GM21390 (cell line): Measurements from ENCODE around the gene FAM227B.
"Not testable (repeated sequence)": the region's sequence is repeated elsewhere in the genome, so short reads cannot be mapped to it uniquely, and the experiment has no call there.

Experiments
- ATAC-seq: cut with Tn5 transposase; IDR thresholded peaks from one replicate; pipeline ENCODE4 v1.9.1; 2021; ENCODE audit not compliant: unreplicated experiment

FAM227B gene

DNA sequence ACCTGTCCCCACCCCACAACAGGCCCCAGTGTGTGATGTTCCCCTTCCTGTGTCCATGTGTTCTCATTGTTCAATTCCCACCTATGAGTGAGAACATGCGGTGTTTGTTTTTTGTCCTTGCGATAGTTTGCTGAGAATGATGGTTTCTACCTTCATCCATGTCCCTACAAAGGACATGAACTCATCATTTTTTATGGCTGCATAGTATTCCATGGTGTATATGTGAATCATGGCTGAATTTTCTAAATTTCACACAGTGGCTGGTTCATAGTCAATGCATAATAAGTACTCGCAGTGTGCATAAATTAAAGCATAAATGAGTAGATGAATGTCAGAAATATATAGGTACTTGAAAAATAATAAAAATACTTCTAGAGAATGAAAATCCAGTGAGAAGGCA, 8.4 kb downstream of the FAM227B start:
- ATAC-seq = not testable (repeated sequence)

DNA sequence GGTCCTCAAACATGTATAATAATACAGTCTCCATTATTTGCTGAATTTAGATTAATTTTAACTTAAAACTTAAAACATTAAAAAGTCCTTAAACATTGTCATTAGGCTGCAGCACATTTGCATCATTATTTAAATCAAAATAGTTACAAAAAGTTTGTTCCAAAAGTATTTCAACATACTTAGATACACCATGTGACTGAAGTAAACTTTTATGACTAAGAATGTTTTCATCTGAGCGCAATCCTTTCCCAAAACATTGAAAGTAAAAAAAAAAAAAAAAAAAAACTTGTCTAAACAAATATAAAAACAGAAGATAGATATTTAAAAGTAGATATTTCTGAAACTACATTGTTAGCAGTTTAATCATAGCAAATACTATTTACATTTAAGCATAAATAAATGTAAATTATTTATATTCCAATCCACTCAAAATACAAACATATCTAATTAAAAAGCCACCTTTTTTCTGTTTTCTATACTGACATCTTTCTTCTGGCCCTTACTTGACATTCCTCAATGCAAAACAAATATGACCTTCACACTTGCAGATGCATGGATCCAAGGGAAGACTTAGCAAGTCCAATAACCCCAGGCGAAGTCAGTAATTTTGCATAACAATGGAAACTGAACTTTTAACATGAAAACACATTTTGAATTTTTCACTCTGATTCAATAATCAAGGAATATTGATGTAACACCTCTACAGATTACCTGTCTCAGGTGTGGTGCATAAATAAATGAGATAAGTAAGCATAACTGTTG, 10.3 kb downstream of the FAM227B start:
- ATAC-seq = no peak

DNA sequence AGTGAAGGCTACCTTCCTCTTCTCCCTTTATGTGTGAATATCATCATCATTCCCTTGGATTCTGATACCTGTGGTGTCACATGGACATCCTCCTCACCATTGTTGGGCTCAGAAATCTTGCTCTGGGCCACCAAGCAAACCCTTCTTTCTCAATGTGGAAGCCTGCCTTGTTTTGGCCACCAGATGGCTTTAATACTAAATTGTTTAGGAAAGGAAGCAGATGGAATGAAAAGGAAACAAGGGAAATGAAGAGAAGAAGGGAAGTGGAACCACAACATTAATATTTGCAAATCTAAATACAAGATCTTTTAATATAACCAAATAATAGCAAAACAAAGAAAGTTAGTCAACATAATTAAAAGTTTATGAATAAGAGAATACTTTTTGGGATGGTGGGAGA, 14.0 kb downstream of the FAM227B start:
- ATAC-seq = no peak

DNA sequence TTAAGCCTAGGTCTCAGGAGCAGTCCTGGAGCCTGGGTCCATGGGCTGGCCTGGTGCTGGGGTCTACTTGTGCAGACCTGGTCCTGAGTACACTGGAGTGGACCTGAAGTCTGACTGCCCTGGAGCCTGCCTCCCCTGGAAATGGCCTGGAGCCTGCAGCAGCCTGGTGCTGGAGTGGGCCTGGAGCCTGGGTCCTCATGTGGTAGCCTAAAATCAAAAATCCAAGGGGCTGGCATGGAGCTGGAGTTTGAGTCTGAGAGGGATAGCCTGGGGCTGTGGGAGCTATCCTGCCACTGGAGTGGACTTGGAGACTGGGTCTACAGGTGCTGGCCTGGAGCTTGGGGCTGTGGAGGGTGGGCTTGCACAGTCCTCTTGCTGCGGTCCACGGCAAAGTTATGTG, 15.0 kb downstream of the FAM227B start:
- ATAC-seq = no peak

DNA sequence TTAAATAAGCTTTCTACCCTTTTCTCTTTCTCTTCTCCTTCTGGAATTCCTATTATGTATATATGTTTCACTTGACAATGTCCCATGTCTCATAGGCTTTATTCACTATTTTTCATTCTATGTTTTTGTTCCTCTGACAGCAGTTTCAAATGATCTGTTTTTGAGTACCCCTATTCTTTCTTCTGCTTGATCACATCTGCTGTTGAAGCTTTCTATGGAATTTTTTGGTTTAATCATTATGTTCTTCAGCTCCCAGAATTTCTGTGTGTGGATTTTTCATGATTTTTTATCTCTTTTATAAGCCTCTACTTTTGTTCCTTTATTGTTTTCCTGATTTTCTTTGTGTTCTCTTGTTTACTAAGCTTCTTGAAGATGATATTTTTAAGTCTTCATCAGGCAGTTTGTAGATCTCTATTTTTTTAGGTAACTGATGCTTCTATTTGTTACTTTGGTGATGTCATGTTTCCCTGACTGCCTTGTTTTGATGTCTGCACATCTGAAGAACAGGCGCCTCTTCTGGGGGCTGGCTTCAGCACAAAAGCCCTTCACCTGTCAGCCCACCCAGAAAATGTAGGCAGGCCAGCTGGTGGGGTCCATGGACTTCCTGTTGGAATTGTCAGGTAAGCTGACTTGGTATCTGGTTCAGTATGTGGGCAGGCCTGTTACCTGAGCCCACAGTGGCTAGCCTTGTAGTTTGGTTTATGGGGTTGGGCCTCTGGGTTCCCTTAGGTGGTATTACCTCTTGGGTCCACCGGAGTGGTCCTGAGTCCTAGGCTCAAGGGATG, 15.8 kb downstream of the FAM227B start:
- ATAC-seq = no peak

DNA sequence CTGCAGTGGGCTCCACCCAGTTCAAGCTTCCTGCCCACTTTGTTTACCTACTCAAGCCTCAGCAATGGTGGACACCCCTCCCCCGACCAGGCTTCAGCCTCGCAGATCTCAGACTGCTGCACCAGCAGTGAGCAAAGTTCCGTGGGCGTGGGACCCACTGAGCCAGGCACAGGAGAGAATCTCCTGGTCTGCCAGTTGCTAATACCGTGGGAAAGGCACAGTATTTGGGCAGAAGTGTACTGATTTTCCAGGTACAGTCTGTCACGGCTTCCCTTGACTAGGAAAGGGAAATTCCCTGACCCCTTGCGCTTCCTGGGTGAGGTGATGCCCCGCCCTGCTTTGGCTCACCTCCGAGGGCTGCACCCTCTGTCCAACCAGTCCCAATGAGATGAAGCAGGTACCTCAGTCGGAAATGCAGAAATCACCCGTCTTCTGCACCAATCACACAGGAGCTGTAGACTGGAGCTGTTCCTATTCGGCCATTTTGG, 27.7 kb downstream of the FAM227B start:
- ATAC-seq = not testable (repeated sequence)

DNA sequence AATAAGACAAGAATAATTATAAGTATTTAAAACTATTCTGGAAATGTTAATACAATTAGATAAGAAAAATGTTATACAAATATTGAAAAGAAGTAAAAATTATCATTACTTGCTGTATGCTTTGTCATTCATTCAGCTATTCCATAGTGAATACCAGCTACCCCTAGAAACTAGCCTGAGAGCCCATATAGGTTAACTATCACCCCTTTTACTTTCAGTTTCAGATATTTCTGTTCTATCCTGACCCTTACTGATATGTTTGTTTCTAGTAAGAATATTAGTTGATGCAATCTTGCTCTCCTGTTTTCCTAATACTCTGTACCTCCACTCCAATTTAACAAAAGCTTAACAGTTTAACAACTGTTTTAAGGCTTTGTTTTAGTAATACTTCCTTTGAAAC, 31.6 kb downstream of the FAM227B start:
- ATAC-seq = no peak

DNA sequence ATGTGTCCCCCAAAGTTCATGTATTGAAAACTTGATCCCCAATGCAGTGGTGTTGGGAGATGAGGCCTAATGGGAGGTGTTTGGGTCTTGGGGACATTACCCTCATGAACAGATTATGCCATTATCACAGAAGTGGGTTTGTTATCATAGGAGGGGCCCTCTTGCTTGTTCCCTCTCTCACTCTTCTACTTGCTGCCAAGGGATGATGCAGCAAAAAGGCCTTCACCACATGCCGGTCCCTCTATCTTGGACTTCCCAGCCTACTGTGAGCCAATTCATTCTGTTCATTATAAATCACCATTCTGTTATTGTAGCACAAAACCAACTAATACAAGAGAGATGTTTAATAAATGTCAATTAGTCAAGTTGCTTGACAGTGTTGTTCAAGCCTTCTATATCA, 47.2 kb downstream of the FAM227B start:
- no peak for ATAC-seq

DNA sequence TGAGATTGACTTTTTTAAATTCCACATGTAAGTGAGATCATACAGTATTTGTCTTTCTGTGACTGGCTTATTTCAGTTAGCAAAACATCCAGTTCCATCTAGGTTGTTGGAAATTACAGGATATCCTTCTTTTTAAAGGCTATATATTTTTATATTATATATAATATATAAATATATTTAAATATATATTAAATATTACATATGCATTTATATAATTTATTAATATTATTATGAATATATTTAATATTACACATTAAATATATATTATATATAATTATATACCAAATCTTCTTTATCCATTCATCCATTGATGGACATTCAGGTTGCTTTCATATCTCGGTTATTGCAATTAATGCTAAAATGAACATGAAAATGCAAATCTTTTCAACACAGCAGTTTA, 49.9 kb downstream of the FAM227B start:
- ATAC-seq = no peak

DNA sequence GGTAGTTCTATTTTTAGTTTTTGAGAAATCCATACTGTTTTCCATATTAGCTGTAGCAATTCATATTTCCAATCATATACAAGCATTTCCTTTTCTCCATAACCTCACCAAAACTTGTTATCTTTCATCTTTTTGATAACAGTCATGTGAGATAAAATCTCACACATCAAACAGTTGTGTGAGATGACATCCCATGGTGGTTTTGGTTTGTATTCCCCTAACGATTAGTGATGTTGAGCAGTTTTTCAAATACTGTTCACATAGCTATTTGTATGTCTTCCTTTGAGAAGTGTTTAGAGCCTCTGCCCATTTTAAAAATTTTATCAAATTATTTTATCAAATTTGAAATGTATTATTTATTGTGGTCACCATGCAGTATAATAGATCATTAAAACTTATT, 50.4 kb downstream of the FAM227B start:
- ATAC-seq = no peak

DNA sequence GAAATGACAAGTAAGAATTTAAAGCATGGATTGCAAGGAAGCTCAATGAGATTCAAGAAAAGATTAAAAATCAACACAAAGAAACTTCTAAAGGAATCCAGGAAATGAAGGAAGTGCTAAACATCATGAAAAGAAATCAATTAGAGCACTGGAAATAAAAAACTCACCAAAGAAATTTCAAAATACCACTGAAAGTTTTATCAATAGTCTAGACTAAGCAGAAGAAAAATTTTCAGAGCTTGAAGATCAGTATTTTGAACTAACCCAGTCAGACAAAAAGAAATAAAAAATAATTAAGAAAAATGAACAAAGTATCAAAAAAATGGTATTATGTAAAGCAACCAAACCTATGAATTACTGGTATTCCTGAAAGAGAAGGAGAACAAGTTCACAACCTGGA, 60.6 kb downstream of the FAM227B start:
- ATAC-seq = no peak

DNA sequence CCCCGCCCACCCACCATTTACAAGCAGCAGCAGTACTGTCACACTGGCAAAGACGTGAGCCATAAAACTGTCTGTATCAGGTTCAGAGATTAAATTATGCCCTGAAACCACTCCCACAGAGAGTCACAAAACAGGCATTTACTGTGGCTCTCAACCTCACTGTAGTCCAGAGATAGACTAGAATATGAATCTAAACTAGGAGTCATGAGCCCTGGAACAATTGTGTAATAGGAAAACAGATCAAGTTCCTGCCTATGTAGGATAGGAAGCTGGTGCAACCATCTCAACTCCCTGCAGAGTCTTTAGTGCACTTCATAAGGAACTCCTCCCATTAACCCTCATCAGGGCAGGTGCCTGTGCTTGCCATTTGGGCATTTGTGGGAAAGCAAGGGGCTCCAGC, 61.7 kb downstream of the FAM227B start:
- no peak for ATAC-seq

DNA sequence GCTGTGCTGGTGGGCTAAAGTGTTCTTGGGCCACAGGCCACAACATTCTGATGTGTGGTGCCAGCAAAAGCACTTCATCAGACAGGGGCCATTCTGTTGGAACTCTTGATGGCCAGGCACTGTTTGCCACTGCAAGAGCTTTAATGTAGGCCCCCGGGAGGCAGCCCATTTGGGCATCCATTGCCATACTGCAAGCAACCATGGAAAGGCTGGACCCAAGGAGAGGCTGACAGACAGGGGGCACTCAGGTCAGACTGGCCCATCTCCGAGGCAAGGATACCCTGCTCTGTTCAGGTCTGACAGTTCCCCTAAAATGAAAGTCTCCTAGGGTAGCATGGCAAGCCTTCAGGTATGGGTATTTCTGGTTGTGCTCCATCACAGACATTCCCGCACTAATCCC, 64.2 kb downstream of the FAM227B start:
- no peak for ATAC-seq

DNA sequence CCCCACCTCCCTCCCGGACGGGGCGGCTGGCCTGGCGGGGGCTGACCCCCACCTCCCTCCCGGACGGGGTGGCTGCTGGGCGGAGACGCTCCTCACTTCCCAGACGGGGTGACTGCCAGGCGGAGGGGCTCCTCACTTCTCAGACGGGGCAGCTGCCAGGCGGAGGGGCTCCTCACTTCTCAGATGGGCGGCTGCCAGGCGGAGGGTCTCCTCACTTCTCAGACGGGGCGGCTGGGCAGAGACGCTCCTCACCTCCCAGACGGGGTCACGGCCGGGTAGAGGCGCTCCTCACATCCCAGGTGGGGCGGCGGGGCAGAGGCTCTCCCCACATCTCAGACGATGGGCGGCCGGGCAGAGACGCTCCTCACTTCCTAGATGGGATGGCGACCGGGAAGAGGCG, 70.3 kb downstream of the FAM227B start:
- ATAC-seq = not testable (repeated sequence)

DNA sequence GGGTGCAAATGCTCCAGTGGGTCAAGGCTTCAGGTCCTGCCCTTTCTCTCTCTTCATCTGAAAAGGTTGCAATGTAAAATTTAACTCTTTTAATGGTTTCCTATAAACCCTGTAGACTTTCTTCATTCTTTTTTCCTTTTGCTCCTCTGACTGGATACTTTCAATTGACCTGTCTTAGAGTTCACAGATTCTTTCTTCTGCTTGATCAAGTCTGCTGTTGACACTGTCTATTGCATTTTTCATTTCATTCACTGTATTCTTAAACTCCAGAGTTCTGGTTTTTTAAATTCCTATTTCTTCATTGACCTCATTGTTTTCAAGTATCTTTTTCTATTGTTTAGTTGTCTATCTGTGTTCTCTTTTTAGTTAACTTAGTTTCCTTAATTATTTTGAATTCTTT, 82.1 kb downstream of the FAM227B start:
- no peak for ATAC-seq

DNA sequence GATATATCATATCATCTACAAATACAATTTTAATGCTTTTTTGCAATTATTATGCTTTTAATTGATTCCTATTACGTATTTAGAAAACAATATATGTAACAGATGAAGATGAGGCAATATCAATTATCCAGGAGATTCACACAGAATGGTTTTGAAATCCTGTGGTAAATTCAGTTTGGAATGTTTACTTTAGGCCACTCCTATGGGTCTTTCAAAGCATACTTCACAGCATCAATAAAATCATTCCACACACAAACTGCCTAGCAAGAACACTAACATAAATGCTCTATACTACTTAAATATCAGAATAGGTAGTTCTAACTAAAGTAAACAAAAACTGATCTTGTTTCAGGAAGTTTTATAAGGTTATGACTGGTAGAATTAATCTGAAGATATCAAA, 90.5 kb downstream of the FAM227B start:
- ATAC-seq = no peak

DNA sequence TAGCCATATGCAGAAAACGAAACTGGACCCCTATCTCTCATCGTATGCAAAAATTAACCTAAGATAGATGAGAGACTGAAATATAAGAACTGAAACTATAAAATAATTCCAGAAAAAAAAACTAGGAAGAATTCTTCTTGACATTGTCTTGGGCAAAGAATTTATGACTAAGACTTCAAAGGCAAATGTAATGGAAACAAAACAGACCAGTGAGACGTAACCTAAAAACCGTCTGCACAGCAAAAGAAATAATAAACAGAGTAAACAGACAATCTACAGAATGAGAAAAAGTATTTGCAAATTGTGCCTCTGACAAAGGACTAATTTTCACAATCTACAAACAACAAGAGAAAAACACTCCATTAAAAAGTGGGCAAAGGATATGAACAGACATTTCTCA, 92.3 kb downstream of the FAM227B start:
- no peak for ATAC-seq

DNA sequence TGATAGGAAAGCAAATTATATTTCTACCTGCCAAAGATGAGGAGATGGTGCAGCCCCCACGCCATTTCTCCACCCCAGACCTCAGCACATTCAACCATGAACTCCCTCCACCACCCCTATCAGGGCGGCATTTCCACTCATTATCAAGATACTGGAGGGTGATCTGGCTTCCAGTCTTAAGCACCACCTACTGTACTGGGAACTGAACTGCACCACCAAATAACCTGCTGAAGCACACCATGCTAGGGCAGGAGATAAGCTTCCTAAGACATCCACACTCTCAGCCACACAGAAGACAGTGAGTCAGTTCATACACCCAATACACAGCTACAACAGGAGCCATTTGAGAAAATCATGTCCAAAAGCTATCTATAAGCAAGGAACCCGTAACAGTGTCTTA, 98.8 kb downstream of the FAM227B start:
- no peak for ATAC-seq

DNA sequence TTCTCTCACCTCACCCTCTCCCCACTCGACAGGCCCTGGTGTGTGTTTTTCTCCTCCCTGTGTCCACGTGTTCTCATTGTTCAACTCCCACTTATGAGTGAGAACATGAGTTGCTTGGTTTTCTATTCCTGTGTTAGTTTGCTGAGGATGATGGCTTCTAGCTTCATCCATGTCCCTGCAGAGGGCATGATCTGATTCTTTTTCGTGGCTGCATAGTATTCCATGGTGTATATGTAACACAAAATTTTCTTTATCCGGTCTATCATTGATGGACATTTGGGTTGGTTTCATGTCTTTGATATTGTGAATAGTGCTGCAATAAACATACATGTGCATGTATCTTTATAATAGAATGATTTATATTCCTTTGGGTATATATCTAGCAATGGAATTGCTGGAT, 107.9 kb downstream of the FAM227B start:
- ATAC-seq = not testable (repeated sequence)

DNA sequence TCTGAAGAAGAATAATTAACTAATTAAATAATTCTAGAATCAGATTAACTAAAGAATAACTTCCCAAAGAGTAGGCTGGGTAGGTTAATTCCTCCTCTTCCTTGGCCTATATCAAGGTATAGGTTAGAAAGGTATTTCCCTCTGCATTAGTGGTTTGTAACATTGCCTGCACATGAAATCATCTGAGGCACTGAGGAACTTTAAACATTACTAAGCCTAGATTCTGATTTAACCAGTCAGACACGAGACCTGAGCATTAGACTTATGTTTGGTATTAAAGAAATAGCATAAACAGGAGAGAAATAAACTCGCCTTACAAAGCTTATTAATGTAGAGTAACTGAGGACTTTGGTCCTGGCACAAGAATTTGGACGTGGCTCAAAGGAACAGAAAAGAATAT, 113.4 kb downstream of the FAM227B start:
- ATAC-seq = no peak

DNA sequence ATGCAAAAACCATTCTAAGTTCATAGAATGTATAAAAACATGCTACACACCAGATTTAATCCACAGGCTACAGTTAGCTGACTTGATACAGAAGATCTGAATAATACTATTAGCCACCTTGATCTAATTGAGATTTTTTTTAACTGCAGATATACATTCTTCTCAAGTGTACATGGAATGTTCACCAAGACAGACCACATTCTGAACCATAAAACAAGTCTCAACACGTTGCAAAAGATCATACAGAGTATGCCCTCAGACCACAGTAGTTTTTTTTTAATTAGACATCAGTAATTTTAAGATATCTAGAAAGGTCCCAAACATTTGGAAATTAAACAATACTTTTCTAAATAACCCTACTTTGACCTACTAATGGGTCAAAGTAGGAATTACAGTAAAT, 114.3 kb downstream of the FAM227B start:
- no peak for ATAC-seq

DNA sequence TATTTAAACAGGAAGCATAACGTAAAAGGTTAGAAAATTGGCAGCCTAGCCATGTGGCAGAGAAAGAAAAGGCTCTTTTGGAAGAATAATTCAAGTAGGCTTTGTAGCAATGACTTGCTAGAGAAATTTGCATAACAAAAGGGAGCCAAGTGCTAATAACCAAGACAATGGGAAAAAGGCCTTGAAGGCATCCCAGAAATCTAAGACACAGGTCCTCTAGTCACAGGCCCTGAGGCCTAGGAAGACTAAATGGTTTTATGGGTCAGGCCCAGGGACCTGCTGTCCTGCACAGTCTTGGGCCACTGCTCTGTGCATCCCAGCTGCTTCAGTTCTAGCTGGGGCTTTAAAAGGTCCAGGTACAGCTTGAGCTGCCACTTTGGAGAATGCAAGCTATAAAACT, 119.0 kb downstream of the FAM227B start:
- ATAC-seq = no peak
